NOMO-1 (cell line): ENCODE data around the gene ADAMTS20.

Experiments used
- DNase-seq, 2 experiments: peaks; one replicate each; lab custom pipeline; 2025; ENCODE audit not compliant: unreplicated experiment in 2 of 2; lab: John Stamatoyannopoulos, UW

The ADAMTS20 gene

DNA sequence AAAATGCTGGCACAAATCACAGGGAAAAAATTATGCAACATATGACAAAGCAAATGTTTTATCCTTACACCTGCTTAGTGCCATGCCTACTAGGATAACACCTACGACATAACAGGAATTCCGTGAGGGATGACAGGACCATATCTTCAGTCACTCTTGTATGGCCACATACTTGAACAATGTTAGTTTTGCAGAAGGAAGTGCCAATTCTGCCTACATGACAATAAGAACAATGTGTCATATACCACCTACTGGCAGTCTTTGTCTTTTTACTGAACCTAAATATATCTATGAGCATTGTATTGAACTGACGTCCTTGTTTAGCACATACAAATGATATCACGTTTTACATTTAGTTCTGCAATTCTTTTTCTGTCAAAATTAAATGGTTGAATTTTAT, 234.0 kb downstream of the ADAMTS20 start:
- peak in 1 of 2 experiments; percentile 63 for DNase-seq

DNA sequence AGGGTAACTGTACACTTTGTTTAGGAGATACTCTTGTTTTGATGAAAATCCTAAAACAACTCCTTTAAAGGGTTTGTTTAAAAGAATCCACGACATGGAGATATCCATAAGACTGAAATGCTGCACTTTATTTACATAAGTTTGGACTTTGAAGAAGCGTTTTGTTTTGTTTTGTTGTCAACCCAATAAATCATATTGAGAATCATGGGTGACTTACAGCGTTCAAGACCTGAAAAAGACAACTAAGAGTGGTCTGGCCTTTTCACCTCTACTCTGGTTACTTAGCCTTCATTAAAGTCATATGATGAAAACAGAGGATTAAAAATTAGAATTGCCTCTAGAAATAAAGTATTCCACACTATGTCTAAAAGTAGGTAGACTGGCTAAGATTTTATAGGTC, 234.8 kb downstream of the ADAMTS20 start:
- DNase-seq: no peak

DNA sequence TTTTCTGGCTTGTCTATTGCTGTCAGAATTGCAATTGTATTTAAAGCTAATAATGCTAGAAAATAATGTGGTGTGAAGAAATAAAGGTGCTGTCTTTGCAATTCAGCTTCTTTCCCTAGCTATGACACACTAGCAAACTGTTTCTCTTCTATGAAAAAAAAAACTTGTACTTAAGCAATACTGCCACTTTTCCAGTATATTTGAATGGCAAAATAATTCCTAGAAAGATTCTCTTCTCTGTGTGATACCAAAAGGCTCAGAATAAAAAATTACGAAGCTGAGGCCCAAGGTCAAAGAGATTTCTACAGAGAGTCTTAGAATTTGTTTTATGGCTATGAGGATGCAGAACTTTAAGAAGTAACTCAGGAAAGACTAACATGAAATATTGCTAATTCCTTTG, 235.5 kb downstream of the ADAMTS20 start:
- no peak for DNase-seq

DNA sequence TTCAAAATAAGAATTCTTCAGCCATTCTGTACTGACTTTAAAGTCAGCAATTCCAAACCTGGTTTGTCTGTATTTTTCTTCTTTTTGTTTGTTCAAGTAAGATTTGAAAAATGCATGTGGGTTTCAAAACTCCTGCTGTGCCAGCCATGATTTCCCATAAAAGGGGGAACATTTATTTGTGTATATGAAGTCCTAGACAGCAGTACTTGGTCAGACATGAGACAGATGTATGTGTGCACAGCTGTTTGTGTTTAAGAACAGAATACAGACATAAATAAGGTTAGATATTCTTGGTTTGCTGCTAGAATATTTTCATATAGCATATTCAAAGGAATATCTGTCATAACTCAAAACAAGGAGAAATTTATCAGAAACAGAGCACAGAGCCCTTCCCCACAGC, 236.0 kb downstream of the ADAMTS20 start:
- DNase-seq: no peak

DNA sequence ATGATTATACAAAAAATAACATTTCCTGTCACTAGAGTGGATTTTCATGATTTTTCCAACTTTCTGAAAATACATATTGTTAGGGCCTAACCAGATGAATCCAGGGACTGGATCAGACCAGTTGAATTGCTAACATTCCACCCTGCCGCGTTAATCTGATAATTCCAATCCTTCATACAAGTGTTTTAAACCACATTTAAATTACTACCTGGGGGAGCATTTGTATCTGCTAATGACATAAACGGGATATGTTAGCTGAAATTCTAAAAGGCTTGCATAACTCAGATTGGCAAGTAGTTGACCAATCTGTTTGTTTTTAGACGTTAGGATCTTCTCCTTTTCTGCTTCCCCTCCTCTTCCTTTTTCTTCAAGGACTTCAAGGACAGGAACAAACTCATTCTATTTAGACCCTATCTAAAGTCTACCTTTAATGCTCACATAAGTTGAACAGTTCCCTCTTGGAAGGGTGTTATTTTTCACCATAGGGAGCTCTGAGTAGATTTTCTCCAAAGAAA, 239.0 kb downstream of the ADAMTS20 start:
- peak; percentile 52 to 84 for DNase-seq

DNA sequence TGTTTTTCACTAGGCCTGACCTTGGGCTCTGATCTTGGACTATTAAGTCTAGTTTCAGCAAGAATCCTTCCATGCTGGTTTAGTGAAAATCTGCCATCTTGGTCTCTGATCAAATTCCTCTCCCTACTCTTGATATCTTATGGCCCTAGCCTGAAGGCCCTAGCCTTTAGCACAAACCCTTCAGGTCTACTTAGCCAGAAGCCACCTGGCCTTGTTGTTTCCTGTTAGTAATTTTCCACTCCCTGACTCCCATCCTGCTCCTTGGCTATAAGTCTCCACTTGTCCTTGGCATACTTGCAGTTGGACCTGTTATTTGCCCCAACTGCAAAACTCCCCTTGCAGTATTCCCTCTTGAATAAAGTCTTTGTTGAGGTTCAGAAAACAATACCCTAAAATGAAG, 241.4 kb downstream of the ADAMTS20 start:
- no peak for DNase-seq

DNA sequence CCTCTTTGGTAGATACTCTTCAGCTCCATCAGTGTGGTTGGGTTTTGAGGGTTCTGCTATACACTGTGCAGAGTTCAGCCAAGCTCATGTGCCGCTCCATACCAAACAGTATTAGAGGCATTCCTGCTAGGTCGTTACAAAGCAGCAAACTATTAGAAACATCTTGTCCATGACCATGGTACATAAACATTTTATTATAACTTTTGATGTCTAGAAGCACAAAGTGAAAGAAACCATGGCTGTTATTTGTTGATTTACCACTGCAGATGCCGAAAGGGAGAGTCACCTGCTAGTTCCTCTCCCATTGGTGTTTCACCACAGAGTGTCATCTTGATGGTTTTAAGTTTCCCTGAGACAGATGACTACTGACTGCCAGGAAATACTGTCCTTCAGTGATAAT, 242.0 kb downstream of the ADAMTS20 start:
- no peak for DNase-seq

DNA sequence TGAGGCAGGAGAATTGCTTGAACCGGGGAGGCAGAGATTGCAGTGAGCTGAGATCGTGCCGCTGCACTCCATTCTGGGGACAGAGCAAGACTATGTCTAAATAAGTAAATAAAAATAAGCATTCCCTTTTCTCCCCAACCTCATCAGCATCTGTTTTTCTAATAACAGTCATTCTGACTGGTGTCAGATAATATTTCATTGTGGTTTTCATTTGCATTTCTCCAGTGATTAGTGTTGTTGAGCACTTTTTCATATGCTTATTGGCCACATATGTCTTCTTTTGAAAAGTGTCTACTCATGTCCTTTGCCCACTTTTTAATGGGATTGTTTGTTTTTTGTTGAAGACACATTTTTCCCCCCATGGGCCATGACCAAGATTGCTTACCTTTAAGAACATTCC, 243.2 kb downstream of the ADAMTS20 start:
- no peak for DNase-seq

DNA sequence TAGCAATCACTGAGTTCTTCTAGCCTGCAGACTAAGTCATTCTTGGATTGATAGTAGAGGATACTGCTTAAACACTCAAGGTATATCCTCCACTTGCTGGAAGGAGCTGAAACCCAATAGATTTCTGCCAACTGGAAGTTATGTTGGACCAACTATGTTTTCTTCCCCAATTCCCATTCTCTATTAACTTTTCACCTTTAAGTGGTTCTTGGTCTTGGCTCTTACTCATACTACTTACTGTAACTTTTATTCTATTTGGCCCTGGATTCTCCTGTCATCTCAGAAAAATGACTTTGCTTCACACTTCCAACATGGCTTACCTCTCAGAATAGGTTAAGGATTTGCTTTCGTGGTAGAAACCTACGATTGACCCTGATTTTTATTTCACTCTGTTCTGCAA, 244.9 kb downstream of the ADAMTS20 start:
- no peak for DNase-seq

DNA sequence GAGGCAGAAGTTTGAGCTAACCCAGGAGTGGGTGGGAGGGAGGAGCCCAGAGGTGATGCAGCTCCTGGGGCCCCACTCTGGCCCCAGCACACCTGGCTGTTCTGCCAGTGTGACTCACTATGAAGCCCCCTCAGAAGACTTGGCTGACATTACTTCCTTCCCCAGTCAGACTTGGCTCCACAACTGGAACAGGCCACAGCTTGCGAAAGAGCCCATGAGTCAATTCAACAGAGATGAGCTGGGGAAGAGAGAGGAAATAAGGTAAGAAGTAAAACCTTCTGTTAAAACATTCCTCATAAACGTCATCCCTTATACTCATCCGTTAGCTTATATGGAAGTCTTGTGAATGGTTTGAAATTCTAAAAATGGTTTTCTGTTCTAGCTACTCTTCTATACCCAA, 245.9 kb downstream of the ADAMTS20 start:
- DNase-seq: peak; percentile 53 to 80

DNA sequence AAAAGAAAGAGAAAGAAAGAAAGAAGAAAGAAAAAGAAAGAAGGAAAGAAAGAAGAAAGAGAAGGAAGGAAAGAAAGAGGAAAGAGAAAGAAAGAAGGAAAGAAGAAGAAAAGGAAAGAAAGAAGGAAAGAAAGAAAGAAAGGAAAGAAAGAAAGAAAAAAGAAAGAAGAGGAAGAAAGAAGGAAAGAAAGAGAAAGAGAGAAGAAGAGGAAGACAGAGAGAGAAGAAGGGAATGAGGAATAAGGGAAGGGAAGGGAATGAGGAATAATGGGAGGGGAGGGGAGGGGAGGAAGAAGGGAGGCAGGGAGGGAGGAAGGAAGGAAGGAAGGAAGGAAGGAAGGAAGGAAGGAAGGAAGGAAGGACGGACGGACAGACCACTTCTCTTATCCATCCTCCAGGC, 246.9 kb downstream of the ADAMTS20 start:
- DNase-seq: no peak
